GM23248 (cell line): ENCODE measurements around the gene TBC1D21.

Experiments used
- EZH2 ChIP-seq: fragments of 200-600 bp; sonication (generic); IDR thresholded peaks from 2 replicates; pipeline ENCODE4 v1.6.1; 2018; ENCODE audit warnings: antibody characterized with exemption, mild to moderate bottlenecking; ENCODE audit not compliant: insufficient read depth, poor library complexity, severe bottlenecking
- EZH2phosphoT487 ChIP-seq: fragments of 200-600 bp; sonication (generic); IDR thresholded peaks from 2 replicates; pipeline ENCODE4 v1.6.1; 2018; ENCODE audit warnings: antibody characterized with exemption, moderate library complexity, mild to moderate bottlenecking, low read depth; ENCODE audit not compliant: insufficient read depth

DNA sequence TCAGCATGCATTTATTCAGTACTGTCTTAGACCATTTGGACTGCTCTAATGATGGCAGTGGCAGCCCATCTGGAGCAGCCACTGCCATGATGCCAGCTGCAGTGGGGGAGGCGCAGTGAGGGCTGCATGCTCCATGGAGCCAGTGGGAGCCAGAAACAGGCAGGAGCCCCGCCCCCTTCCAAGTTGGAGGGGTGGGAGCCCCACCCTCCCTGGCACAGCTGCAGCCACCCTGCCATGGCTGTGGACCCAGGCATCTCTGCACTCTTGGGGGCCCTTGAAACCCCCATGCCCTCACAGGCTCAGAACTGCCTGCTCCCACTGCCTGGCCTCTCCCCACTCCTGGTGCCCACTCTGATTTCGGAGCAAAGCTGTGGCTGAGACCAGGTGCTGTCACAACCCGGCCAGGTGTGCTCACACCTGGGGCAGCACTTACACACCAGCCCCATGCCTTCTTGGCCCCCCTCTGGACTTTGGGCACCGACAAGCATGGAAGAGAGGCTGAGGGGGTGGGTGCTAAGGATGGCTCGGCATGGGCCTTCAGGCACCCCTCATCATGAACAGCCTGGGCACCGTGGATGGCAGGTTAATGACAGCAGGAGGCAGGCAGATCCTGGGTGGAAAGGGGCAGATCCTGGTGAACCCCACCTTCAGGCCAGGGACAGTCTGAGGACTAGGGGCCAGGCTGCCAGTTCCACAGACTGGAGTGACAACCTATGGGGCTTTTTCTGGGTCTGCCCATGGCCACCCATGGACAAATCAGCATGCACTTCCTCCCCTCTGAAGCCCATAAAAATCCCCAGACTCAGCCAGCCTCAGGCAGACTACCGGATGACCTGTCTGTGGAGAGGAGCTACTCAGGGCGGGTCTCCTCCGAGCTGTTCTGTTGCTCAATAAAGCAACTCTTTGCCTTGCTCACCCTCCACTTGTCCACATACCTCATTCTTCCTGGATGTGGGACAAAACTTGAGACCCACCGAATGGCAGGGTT, 18.3 kb downstream of the TBC1D21 start:
- TF ChIP-seq EZH2 (no peak), EZH2phosphoT487 (no peak)
